Liver (tissue), 9 donors: ENCODE data around the gene PCGF2. TPM values are rescaled to one million over a fixed set of nuclear protein-coding genes. Genes with fewer than 3 reads are reported as not detected.

Experiments used
- DNase-seq: peaks from one replicate; pipeline ENCODE4 v3.0.0-alpha.2; 2017; ENCODE audit warnings: low spot score
- H3K27ac ChIP-seq, 2 donors: one replicate each; pipeline ENCODE4 v1.7.0; 2013; ENCODE audit warnings: inconsistent platforms in 2 of 2, low read length in 2 of 2, control low read depth in 1 of 2, low read depth in 1 of 2, mild to moderate bottlenecking in 1 of 2
- H3K27me3 ChIP-seq, 4 donors: one replicate each; pipeline versions ENCODE4 v1.6.1 to v1.7.0; 2013; ENCODE audit warnings: low read length in 3 of 4, inconsistent platforms in 1 of 4, mild to moderate bottlenecking in 1 of 4, moderate library complexity in 1 of 4; ENCODE audit not compliant: control insufficient read depth in 4 of 4, insufficient read depth in 4 of 4
- H3K36me3 ChIP-seq, 4 donors: one replicate each; pipeline versions ENCODE4 v1.6.1 to v1.7.0; 2013; ENCODE audit warnings: low read length in 3 of 4, mild to moderate bottlenecking in 3 of 4, low read depth in 1 of 4, moderate library complexity in 1 of 4; ENCODE audit not compliant: control insufficient read depth in 4 of 4, insufficient read depth in 3 of 4
- H3K4me1 ChIP-seq, 4 donors: one replicate each; pipeline versions ENCODE4 v1.6.1 to v1.7.0; 2013; ENCODE audit warnings: low read length in 3 of 4, mild to moderate bottlenecking in 3 of 4, moderate library complexity in 1 of 4; ENCODE audit not compliant: control insufficient read depth in 4 of 4, insufficient read depth in 4 of 4
- H3K4me3 ChIP-seq, 3 donors: one replicate each; pipeline versions ENCODE4 v1.6.1 to v1.7.0; 2013; ENCODE audit warnings: low read length in 3 of 3, control low read depth in 1 of 3, low read depth in 1 of 3, mild to moderate bottlenecking in 1 of 3
- H3K9ac ChIP-seq, 2 donors: one replicate each; pipeline ENCODE4 v1.7.0; 2013; ENCODE audit warnings: low read length in 2 of 2, mild to moderate bottlenecking in 2 of 2, moderate library complexity in 2 of 2, control low read depth in 1 of 2, low read depth in 1 of 2
- H3K9me3 ChIP-seq, 4 donors: one replicate each; pipeline versions ENCODE4 v1.6.1 to v1.7.0; 2013; ENCODE audit warnings: low read length in 3 of 4; ENCODE audit not compliant: control insufficient read depth in 4 of 4
- EGR1 ChIP-seq, 2 donors: IDR thresholded peaks; 2 replicates each; pipeline ENCODE4 v1.6.1; 2016 to 2018; ENCODE audit warnings: antibody characterized with exemption in 2 of 2, low read depth in 2 of 2
- FOXA1 ChIP-seq: IDR thresholded peaks from 2 replicates; pipeline ENCODE4 v1.6.1; 2016; ENCODE audit warnings: antibody characterized with exemption
- FOXA2 ChIP-seq: IDR thresholded peaks from 2 replicates; pipeline ENCODE4 v1.6.1; 2016; ENCODE audit warnings: antibody characterized with exemption
- GABPA ChIP-seq, 2 donors: IDR thresholded peaks in 1 of 2; conservative IDR thresholded peaks in 1 of 2; 2 replicates each; pipeline ENCODE4 v1.6.1; 2016; ENCODE audit warnings: antibody characterized with exemption in 2 of 2, mild to moderate bottlenecking in 1 of 2, moderate library complexity in 1 of 2
- HNF4A ChIP-seq, 2 donors: conservative IDR thresholded peaks; 2 replicates each; pipeline ENCODE4 v1.6.1; 2016; ENCODE audit warnings: antibody characterized with exemption in 2 of 2, mild to moderate bottlenecking in 2 of 2
- HNF4G ChIP-seq: IDR thresholded peaks from 2 replicates; pipeline ENCODE4 v1.6.1; 2016; ENCODE audit warnings: antibody characterized with exemption
- JUND ChIP-seq, 2 donors: IDR thresholded peaks; 2 replicates each; pipeline ENCODE4 v1.6.1; 2016; ENCODE audit warnings: antibody characterized with exemption in 2 of 2
- NR2F2 ChIP-seq: IDR thresholded peaks from 2 replicates; pipeline ENCODE4 v1.6.1; 2016; ENCODE audit warnings: antibody characterized with exemption
- RAD21 ChIP-seq, 2 donors: IDR thresholded peaks; 2 replicates each; pipeline ENCODE4 v1.6.1; 2016; ENCODE audit warnings: antibody characterized with exemption in 2 of 2, mild to moderate bottlenecking in 2 of 2
- RXRA ChIP-seq, 2 donors: IDR thresholded peaks; 2 replicates each; pipeline ENCODE4 v1.6.1; 2017 to 2018; ENCODE audit warnings: antibody characterized with exemption in 2 of 2, mild to moderate bottlenecking in 1 of 2
- SP1 ChIP-seq: IDR thresholded peaks from 2 replicates; pipeline ENCODE4 v1.6.1; 2018; ENCODE audit warnings: antibody characterized with exemption, mild to moderate bottlenecking
- TAF1 ChIP-seq: conservative IDR thresholded peaks from 2 replicates; pipeline ENCODE4 v1.6.1; 2016; ENCODE audit warnings: antibody characterized with exemption, mild to moderate bottlenecking
- YY1 ChIP-seq: IDR thresholded peaks from 2 replicates; pipeline ENCODE4 v1.6.1; 2016; ENCODE audit warnings: antibody characterized with exemption, mild to moderate bottlenecking
- WGBS: extraction: QIAGEN DNeasy Blood & Tissue Kit; methylation state at CpG from one replicate; pipeline ENCODE4 v1.1.7; 2013; 5-methylcytosine and 5-hydroxymethylcytosine counted together
- polyA plus RNA-seq, 2 donors: library from polyadenylated mRNA; stranded (reverse) in 1 of 2; unstranded in 1 of 2; fragments of 200-250 nt in 1 of 2; fragments of >200 nt in 1 of 2; fragmentation: Nextera tagmentation in 1 of 2; extraction: Ambion mirVana in 1 of 2; gene quantifications; one replicate each; pipeline versions ENCODE4 v1.2.1 to v1.2.3, GENCODE V29; 2013 to 2015
- total RNA-seq, 2 donors: library from RNA; depleted of rRNA; stranded (reverse); fragments of >200 nt; gene quantifications; one replicate each; pipeline ENCODE4 v1.2.3, GENCODE V29; 2014
- TF ChIP-seq, protein P1 (sequence below): IDR thresholded peaks from 2 replicates; pipeline ENCODE4 v1.6.1; 2016; ENCODE audit warnings: antibody characterized with exemption
- TF ChIP-seq, protein P2 (sequence below): IDR thresholded peaks from 2 replicates; pipeline ENCODE4 v1.6.1; 2016; ENCODE audit warnings: antibody characterized with exemption
- TF ChIP-seq, protein P3 (sequence below): IDR thresholded peaks from 2 replicates; pipeline ENCODE4 v1.6.1; 2016; ENCODE audit warnings: antibody characterized with exemption
- TF ChIP-seq, protein P4 (sequence below): fragments of 150-350 bp; IDR thresholded peaks from 2 replicates; pipeline ENCODE4 v1.5.1; 2017; ENCODE audit warnings: improper control_type of control experiment, low read depth, low read length; ENCODE audit not compliant: missing input control
- TF ChIP-seq, protein P5 (sequence below): IDR thresholded peaks from 2 replicates; pipeline ENCODE4 v1.6.1; 2016; ENCODE audit warnings: antibody characterized with exemption, mild to moderate bottlenecking
- donor health status: healthy.
- donor health status: healthy.
- donor health status: healthy.
- donor health status: healthy.
- donor health status: healthy.

PCGF2 gene
- total and polyA plus RNA-seq, 4 donors = 1.2 to 3.2 (median 1.8) TPM

DNA sequence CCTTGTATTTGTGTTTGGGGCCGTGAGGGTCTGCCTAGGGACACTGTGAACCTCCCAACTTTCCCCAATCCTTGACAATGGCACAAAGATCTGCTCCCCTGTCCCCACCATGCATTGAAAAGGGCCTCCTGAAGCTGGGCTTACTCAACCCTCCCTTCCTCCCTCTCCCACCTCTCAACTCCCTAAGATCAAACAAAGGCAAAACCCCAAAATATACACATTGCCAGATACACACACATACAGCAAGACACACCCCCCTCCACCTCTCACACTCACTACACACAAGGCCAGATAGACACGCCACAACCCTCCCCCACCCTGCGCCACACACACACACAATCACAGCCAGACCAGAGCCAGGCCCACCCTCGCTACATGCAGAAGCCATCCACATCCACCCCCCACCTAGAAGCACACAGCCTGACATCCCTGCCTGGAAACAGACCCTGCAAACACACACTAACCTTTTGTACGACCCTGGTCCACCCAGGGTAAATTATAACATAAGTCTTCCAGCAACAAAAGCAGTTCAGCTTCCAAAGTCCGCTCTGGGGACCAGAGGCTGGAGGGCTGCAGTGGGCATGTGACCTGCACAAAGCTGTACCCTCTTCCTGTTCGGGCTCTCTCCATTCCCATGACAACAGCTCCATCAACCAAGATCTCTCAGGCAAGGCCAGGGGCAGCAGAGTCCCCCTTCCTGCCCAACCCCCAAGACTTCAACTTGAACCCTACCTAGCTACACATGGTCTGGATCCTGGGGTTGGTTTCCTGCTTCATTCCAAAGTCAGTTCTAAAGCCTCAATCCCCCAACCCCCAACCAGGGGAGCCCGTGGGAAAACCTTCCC lies 1.9 kb downstream of the PCGF2 start:
- H3K9me3 ChIP-seq = no peaks in the 10 kb centered on the region
- WGBS = 67% methylated on average over 8 of the region's 8 CpGs
- no peaks in the 10 kb centered on the region for H3K27me3 ChIP-seq
- DNase-seq = peak; percentile 53
- no peak overlapping the region for H3K4me3 ChIP-seq
- no peak overlapping the region for H3K9ac ChIP-seq
- H3K27ac ChIP-seq = no peak overlapping the region
- TF ChIP-seq, protein P1, sequence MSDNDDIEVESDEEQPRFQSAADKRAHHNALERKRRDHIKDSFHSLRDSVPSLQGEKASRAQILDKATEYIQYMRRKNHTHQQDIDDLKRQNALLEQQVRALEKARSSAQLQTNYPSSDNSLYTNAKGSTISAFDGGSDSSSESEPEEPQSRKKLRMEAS = no peak
- no peak for TF ChIP-seq HNF4A (conservative IDR thresholded peaks at IDR 0.05)
- TF ChIP-seq, protein P2, sequence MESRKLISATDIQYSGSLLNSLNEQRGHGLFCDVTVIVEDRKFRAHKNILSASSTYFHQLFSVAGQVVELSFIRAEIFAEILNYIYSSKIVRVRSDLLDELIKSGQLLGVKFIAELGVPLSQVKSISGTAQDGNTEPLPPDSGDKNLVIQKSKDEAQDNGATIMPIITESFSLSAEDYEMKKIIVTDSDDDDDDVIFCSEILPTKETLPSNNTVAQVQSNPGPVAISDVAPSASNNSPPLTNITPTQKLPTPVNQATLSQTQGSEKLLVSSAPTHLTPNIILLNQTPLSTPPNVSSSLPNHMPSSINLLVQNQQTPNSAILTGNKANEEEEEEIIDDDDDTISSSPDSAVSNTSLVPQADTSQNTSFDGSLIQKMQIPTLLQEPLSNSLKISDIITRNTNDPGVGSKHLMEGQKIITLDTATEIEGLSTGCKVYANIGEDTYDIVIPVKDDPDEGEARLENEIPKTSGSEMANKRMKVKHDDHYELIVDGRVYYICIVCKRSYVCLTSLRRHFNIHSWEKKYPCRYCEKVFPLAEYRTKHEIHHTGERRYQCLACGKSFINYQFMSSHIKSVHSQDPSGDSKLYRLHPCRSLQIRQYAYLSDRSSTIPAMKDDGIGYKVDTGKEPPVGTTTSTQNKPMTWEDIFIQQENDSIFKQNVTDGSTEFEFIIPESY = no peak
- TF ChIP-seq YY1 = no peak
- TF ChIP-seq, protein P3, sequence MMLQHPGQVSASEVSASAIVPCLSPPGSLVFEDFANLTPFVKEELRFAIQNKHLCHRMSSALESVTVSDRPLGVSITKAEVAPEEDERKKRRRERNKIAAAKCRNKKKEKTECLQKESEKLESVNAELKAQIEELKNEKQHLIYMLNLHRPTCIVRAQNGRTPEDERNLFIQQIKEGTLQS = no peak
- no peak for TF ChIP-seq FOXA2
- H3K36me3 ChIP-seq = no peaks in the 10 kb centered on the region
- H3K4me1 ChIP-seq = peaks cover 18 to 57% (median 39%) of the 10 kb centered on the region in 4 donors

DNA sequence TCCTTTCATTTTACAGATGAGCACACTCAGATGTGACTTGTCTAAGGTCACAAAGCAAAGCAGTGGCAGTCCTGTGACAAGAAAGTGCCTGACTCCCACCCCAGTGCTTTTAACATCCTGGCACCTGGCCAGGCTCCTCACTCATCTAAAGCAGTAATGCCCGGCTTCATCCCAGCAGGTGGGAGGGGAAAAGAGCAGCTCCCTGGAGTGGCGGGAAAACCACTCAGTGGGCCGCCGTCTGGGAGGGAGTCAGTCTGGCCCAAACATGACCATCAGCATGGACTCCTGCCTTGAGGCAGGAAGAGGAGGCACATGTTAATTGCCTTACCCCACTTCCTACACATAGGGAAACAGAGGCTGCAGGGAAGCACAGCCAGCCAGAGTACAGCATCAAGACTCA lies 2.6 kb downstream of the PCGF2 start:
- Histone ChIP-seq H3K27me3 (no peaks in the 10 kb centered on the region), H3K9ac (no peak overlapping the region), H3K36me3 (no peaks in the 10 kb centered on the region), H3K27ac (no peak overlapping the region), H3K4me3 (no peak overlapping the region), H3K9me3 (no peaks in the 10 kb centered on the region), H3K4me1 (peaks cover 17 to 51% (median 35%) of the 10 kb centered on the region in 4 donors)
- no peak for DNase-seq
- TF ChIP-seq FOXA1 (no peak), EGR1 (IDR thresholded peaks at IDR 0.05; ENCODE audit: low read depth in 2 of 2) (no peak), SP1 (no peak), HNF4A (conservative IDR thresholded peaks at IDR 0.05) (no peak), JUND (IDR thresholded peaks at IDR 0.05) (no peak), GABPA (IDR thresholded peaks at IDR 0.05 in 1 of 2, conservative IDR thresholded peaks at IDR 0.05 in 1 of 2) (no peak), RAD21 (IDR thresholded peaks at IDR 0.05) (no peak), NR2F2 (no peak), RXRA (IDR thresholded peaks at IDR 0.05) (no peak), YY1 (no peak), FOXA2 (no peak), TAF1 (no peak), HNF4G (no peak)
- TF ChIP-seq, protein P1 = no peak
- TF ChIP-seq, protein P3 = no peak
- TF ChIP-seq, protein P4, sequence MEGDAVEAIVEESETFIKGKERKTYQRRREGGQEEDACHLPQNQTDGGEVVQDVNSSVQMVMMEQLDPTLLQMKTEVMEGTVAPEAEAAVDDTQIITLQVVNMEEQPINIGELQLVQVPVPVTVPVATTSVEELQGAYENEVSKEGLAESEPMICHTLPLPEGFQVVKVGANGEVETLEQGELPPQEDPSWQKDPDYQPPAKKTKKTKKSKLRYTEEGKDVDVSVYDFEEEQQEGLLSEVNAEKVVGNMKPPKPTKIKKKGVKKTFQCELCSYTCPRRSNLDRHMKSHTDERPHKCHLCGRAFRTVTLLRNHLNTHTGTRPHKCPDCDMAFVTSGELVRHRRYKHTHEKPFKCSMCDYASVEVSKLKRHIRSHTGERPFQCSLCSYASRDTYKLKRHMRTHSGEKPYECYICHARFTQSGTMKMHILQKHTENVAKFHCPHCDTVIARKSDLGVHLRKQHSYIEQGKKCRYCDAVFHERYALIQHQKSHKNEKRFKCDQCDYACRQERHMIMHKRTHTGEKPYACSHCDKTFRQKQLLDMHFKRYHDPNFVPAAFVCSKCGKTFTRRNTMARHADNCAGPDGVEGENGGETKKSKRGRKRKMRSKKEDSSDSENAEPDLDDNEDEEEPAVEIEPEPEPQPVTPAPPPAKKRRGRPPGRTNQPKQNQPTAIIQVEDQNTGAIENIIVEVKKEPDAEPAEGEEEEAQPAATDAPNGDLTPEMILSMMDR = no peak
- TF ChIP-seq, protein P2 = no peak
- TF ChIP-seq, protein P5, sequence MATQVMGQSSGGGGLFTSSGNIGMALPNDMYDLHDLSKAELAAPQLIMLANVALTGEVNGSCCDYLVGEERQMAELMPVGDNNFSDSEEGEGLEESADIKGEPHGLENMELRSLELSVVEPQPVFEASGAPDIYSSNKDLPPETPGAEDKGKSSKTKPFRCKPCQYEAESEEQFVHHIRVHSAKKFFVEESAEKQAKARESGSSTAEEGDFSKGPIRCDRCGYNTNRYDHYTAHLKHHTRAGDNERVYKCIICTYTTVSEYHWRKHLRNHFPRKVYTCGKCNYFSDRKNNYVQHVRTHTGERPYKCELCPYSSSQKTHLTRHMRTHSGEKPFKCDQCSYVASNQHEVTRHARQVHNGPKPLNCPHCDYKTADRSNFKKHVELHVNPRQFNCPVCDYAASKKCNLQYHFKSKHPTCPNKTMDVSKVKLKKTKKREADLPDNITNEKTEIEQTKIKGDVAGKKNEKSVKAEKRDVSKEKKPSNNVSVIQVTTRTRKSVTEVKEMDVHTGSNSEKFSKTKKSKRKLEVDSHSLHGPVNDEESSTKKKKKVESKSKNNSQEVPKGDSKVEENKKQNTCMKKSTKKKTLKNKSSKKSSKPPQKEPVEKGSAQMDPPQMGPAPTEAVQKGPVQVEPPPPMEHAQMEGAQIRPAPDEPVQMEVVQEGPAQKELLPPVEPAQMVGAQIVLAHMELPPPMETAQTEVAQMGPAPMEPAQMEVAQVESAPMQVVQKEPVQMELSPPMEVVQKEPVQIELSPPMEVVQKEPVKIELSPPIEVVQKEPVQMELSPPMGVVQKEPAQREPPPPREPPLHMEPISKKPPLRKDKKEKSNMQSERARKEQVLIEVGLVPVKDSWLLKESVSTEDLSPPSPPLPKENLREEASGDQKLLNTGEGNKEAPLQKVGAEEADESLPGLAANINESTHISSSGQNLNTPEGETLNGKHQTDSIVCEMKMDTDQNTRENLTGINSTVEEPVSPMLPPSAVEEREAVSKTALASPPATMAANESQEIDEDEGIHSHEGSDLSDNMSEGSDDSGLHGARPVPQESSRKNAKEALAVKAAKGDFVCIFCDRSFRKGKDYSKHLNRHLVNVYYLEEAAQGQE = no peak
- 62% methylated on average over 4 of the region's 4 CpGs for WGBS
